Hepatocyte (in vitro differentiated cells): ENCODE results near the gene ANKRD13D. TPM values are rescaled to one million over a fixed set of nuclear protein-coding genes. Genes with fewer than 3 reads are reported as not detected.

Experiments used
- DNase-seq: peaks from one replicate; pipeline ENCODE4 v3.0.0-alpha.2; 2016; ENCODE audit warnings: low spot score
- H2AFZ ChIP-seq: fragments of 200-600 bp; sonication (generic); 2 replicates; pipeline ENCODE4 v1.6.0; 2016; ENCODE audit warnings: antibody characterized with exemption, mild to moderate bottlenecking
- H3K27ac ChIP-seq: fragments of 200-600 bp; sonication (generic); 2 replicates; pipeline ENCODE4 v1.5.1; 2016; ENCODE audit warnings: mild to moderate bottlenecking
- H3K27me3 ChIP-seq: fragments of 200-600 bp; sonication (generic); 2 replicates; pipeline ENCODE4 v1.6.1; 2016
- H3K36me3 ChIP-seq: fragments of 200-600 bp; sonication (generic); replicated peaks from 2 replicates; pipeline ENCODE4 v1.5.1; 2016; ENCODE audit warnings: low read depth; ENCODE audit not compliant: insufficient read depth
- H3K4me1 ChIP-seq: fragments of 200-600 bp; sonication (generic); 2 replicates; pipeline ENCODE4 v1.5.1; 2016; ENCODE audit warnings: mild to moderate bottlenecking, moderate library complexity; ENCODE audit not compliant: insufficient read depth
- H3K4me2 ChIP-seq: fragments of 200-600 bp; sonication (generic); 2 replicates; pipeline ENCODE4 v1.6.0; 2016
- H3K4me3 ChIP-seq: fragments of 200-600 bp; sonication (generic); 2 replicates; pipeline ENCODE4 v1.5.1; 2016; ENCODE audit warnings: mild to moderate bottlenecking
- H3K79me2 ChIP-seq: fragments of 200-600 bp; sonication (generic); 2 replicates; pipeline ENCODE4 v1.6.0; 2017; ENCODE audit warnings: mild to moderate bottlenecking
- H3K9me2 ChIP-seq: fragments of 200-600 bp; sonication (generic); replicated peaks from 2 replicates; pipeline ENCODE4 v1.6.0; 2017; ENCODE audit warnings: mild to moderate bottlenecking; ENCODE audit not compliant: insufficient read depth
- H3K9me3 ChIP-seq: fragments of 200-600 bp; sonication (generic); 2 replicates; pipeline ENCODE4 v1.5.1; 2016; ENCODE audit warnings: low read depth, mild to moderate bottlenecking
- H4K20me1 ChIP-seq: fragments of 200-600 bp; sonication (generic); 2 replicates; pipeline ENCODE4 v1.6.0; 2016; ENCODE audit warnings: mild to moderate bottlenecking; ENCODE audit not compliant: insufficient read depth, poor library complexity, severe bottlenecking
- CTCF ChIP-seq: fragments of 200-600 bp; sonication (generic); IDR thresholded peaks from 2 replicates; pipeline ENCODE4 v1.5.1; 2016; ENCODE audit warnings: antibody characterized with exemption, mild to moderate bottlenecking; ENCODE audit not compliant: poor library complexity
- EZH2 ChIP-seq: fragments of 200-600 bp; sonication (generic); IDR thresholded peaks from 2 replicates; pipeline ENCODE4 v1.6.1; 2016; ENCODE audit warnings: antibody characterized with exemption, mild to moderate bottlenecking, borderline replicate concordance
- EZH2phosphoT487 ChIP-seq: fragments of 200-600 bp; sonication (generic); IDR thresholded peaks from one replicate; pipeline ENCODE4 v1.6.1; 2018; ENCODE audit warnings: antibody characterized with exemption, mild to moderate bottlenecking, low read depth, moderate library complexity; ENCODE audit not compliant: unreplicated experiment, severe bottlenecking
- WGBS: methylation state at CpG from one replicate; pipeline ENCODE4 v1.1.6; 2016; ENCODE audit warnings: low lambda C conversion rate; ENCODE audit errors: missing lambda C conversion rate; 5-methylcytosine and 5-hydroxymethylcytosine counted together
- polyA plus RNA-seq: library from polyadenylated mRNA; unstranded; fragments of >200 nt; fragmentation: Nextera tagmentation; extraction: Ambion mirVana; gene quantifications from 2 replicates; pipeline ENCODE4 v1.2.1, GENCODE V29; 2016
- total RNA-seq: library from RNA; depleted of rRNA; stranded (reverse); fragments of >200 nt; gene quantifications from 2 replicates; pipeline ENCODE4 v1.2.3, GENCODE V29; 2014

Gene ANKRD13D
- total and polyA plus RNA-seq, 2 experiments from 2014 or later = 25.3 to 49.5 TPM

GRCh38 chr11:67322049-67322448 lies 32.9 kb downstream of the ANKRD13D start:
- Histone ChIP-seq H3K4me1 (no peaks in the 10 kb centered on the region), H3K79me2 (peaks cover 15% of the 10 kb centered on the region), H3K4me2 (no peak overlapping the region), H3K36me3 (no peaks in the 10 kb centered on the region), H3K9me2 (no peaks in the 10 kb centered on the region), H3K4me3 (no peak overlapping the region), H3K27me3 (no peaks in the 10 kb centered on the region), H3K27ac (no peak overlapping the region), H4K20me1 (no peaks in the 10 kb centered on the region), H2AFZ (no peak overlapping the region), H3K9me3 (no peaks in the 10 kb centered on the region)
- 93% methylated on average over 3 of the region's 3 CpGs for WGBS
- DNase-seq = no peak
- TF ChIP-seq EZH2 (no peak), CTCF (no peak), EZH2phosphoT487 (no peak)

GRCh38 chr11:67323526-67323925 lies 34.4 kb downstream of the ANKRD13D start:
- Histone ChIP-seq H3K9me3 (no peaks in the 10 kb centered on the region), H4K20me1 (no peaks in the 10 kb centered on the region), H3K4me1 (no peaks in the 10 kb centered on the region), H2AFZ (no peak overlapping the region), H3K9me2 (no peaks in the 10 kb centered on the region), H3K79me2 (peaks cover 15% of the 10 kb centered on the region), H3K4me3 (no peak overlapping the region), H3K4me2 (no peak overlapping the region), H3K36me3 (no peaks in the 10 kb centered on the region), H3K27me3 (no peaks in the 10 kb centered on the region), H3K27ac (no peak overlapping the region)
- WGBS = 89% methylated on average over 7 of the region's 7 CpGs
- no peak for DNase-seq
- no peak for TF ChIP-seq CTCF
- TF ChIP-seq EZH2phosphoT487 = no peak
- TF ChIP-seq EZH2 = no peak

- no peaks in the 10 kb centered on the region for H3K79me2 ChIP-seq
- no peaks in the 10 kb centered on the region for H3K27me3 ChIP-seq
- H3K4me3 ChIP-seq = no peak overlapping the region
- WGBS = 82% methylated on average over 6 of the region's 6 CpGs
- no peaks in the 10 kb centered on the region for H3K9me2 ChIP-seq
- H4K20me1 ChIP-seq = no peaks in the 10 kb centered on the region
- no peak for TF ChIP-seq CTCF
- TF ChIP-seq EZH2phosphoT487 = no peak
- TF ChIP-seq EZH2 = no peak
- H3K9me3 ChIP-seq = no peaks in the 10 kb centered on the region
- no peak overlapping the region for H3K4me2 ChIP-seq
- no peak for DNase-seq
- no peaks in the 10 kb centered on the region for H3K36me3 ChIP-seq
- no peak overlapping the region for H2AFZ ChIP-seq
- H3K4me1 ChIP-seq = no peaks in the 10 kb centered on the region
- no peak overlapping the region for H3K27ac ChIP-seq
These were observed 43.1 kb downstream of the ANKRD13D start for GRCh38 chr11:67332081-67332691.
